Activated T-helper 1 cell treated with anti-CD3 and anti-CD28 coated beads, Interleukin-12 subunit alpha, Interleukin-12 subunit beta, Interleukin-2, Interleukin-4 antibody, amounts not matched to agents 30 ng/mL and 10 ng/mL and 1 ng/mL, durations not matched to agents 14 hours and 24 hours and 36 hours (primary cell): ENCODE results near the gene POLR1C. TPM values are rescaled to one million over a fixed set of nuclear protein-coding genes. Genes with fewer than 3 reads are reported as not detected.
"Not testable (repeated sequence)": the region's sequence is repeated elsewhere in the genome, so short reads cannot be mapped to it uniquely, and the experiment has no call there.

ENCODE experiments used
- DNase-seq: peaks from one replicate; pipeline ENCODE4 v3.0.0; 2021; ENCODE audit warnings: low spot score
- H3K27ac Mint-ChIP-seq: one replicate; pipeline ENCODE4 v1.8.0; 2021; ENCODE audit warnings: mild to moderate bottlenecking, mixed read lengths
- H3K27me3 Mint-ChIP-seq: one replicate; pipeline ENCODE4 v1.8.0; 2022; ENCODE audit warnings: mild to moderate bottlenecking, moderate library complexity, mixed read lengths; ENCODE audit not compliant: insufficient read depth
- H3K36me3 Mint-ChIP-seq: one replicate; pipeline ENCODE4 v1.8.0; 2021; ENCODE audit warnings: low read depth, mixed read lengths
- H3K4me1 Mint-ChIP-seq: one replicate; pipeline ENCODE4 v1.8.0; 2021; ENCODE audit warnings: low read depth, mixed read lengths
- H3K4me3 Mint-ChIP-seq: one replicate; pipeline ENCODE4 v1.8.0; 2021; ENCODE audit warnings: mild to moderate bottlenecking, moderate library complexity, mixed read lengths
- H3K9me3 Mint-ChIP-seq: one replicate; pipeline ENCODE4 v1.8.0; 2021; ENCODE audit warnings: mixed read lengths
- intact Hi-C: fragments of 100-400 bp; cut with micrococcal nuclease; formaldehyde crosslinking; loops from one replicate; pipeline ENCODE4 v1.15.1; 2024
- total RNA-seq: library from RNA; stranded (reverse); gene quantifications from 2 replicates; pipeline ENCODE4 v1.2.3, GENCODE V29; 2022

The POLR1C gene, protein sequence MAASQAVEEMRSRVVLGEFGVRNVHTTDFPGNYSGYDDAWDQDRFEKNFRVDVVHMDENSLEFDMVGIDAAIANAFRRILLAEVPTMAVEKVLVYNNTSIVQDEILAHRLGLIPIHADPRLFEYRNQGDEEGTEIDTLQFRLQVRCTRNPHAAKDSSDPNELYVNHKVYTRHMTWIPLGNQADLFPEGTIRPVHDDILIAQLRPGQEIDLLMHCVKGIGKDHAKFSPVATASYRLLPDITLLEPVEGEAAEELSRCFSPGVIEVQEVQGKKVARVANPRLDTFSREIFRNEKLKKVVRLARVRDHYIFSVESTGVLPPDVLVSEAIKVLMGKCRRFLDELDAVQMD
- total RNA-seq = 85.8 and 98.0 TPM in 2 replicates

- intact Hi-C loops = loop anchor here (1.0 to 5.0 kb wide), 11 partner anchors 40 to 1730 kb away; partner anchors contain the start of genes ABCC10, CUL7, GTPBP2 and KLHDC3
- DNase-seq = peak; percentile 95
- no peaks in the 10 kb centered on the region for H3K27me3 Mint-ChIP-seq
- H3K4me3 Mint-ChIP-seq = no peak within 1 kb of the TSS
- H3K9me3 Mint-ChIP-seq = no peaks in the 10 kb centered on the region
- H3K27ac Mint-ChIP-seq = no peak within 1 kb of the TSS
- H3K4me1 Mint-ChIP-seq = peaks cover 20% of the 10 kb centered on the region
- peaks cover 31% of the 10 kb centered on the region for H3K36me3 Mint-ChIP-seq
These were observed at the start of gene POLR1C, which contains the start of gene YIPF3 for GRCh38 chr6:43516697-43517504. Gene POLR1C, plus strand, starts transcription at chr6:43517089. Its CDS starts 21 bp downstream, at chr6:43517110. Gene YIPF3, minus strand, starts transcription at chr6:43516926. Its CDS starts 119 bp downstream, at chr6:43516807.

DNA sequence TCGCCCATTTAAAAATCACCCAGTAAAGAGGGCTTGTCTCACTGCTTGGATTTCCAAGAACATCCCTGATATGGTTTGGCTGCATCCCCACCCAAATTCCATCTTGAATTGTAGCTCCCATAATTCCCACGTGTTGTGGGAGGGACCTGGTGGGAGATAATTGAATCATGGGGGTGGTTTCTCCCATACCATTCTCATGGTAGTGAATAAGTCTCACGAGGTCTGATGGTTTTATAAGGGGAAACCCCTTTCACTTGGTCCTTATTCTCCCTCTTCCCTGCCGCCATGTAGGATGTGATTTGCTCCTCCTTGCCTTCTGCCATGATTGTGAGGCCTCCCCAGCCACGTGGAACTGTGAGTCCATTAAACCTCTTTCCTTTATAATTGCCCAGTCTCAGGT lies 49.6 kb upstream of the POLR1C start:
- peaks cover 23% of the 10 kb centered on the region for H3K27me3 Mint-ChIP-seq
- H3K4me3 Mint-ChIP-seq, H3K36me3 Mint-ChIP-seq, H3K27ac Mint-ChIP-seq, intact Hi-C loops, H3K9me3 Mint-ChIP-seq, DNase-seq, H3K4me1 Mint-ChIP-seq: not testable (repeated sequence)

DNA sequence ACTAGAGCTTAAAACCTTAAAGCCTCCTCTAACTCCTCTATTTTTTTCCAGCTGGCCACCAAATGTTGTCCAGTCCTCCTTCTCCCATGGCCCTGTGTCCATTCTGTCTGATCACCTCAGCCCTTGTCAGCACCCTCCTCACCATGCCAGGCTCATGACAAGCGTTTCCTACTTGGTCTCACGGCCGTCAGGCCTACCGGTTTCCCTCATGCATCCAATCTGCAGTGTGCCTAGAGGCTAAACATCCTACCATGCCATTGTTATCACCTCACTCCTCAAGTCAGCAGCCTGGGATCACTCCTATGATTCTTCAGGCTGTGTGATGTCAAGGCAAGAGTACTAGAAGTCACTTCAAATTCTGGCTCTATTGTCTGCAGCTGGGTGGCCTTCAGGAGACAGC lies 49.1 kb upstream of the POLR1C start:
- no peaks in the 10 kb centered on the region for H3K4me1 Mint-ChIP-seq
- no peak overlapping the region for H3K27ac Mint-ChIP-seq
- H3K27me3 Mint-ChIP-seq = peaks cover 19% of the 10 kb centered on the region
- no peak overlapping the region for H3K4me3 Mint-ChIP-seq
- intact Hi-C loops = no loop called here
- no peak for DNase-seq
- no peaks in the 10 kb centered on the region for H3K9me3 Mint-ChIP-seq
- H3K36me3 Mint-ChIP-seq = no peaks in the 10 kb centered on the region

- no peaks in the 10 kb centered on the region for H3K4me1 Mint-ChIP-seq
- intact Hi-C loops = no loop called here
These were observed 48.6 kb upstream of the POLR1C start for GRCh38 chr6:43468240-43468639.

DNA sequence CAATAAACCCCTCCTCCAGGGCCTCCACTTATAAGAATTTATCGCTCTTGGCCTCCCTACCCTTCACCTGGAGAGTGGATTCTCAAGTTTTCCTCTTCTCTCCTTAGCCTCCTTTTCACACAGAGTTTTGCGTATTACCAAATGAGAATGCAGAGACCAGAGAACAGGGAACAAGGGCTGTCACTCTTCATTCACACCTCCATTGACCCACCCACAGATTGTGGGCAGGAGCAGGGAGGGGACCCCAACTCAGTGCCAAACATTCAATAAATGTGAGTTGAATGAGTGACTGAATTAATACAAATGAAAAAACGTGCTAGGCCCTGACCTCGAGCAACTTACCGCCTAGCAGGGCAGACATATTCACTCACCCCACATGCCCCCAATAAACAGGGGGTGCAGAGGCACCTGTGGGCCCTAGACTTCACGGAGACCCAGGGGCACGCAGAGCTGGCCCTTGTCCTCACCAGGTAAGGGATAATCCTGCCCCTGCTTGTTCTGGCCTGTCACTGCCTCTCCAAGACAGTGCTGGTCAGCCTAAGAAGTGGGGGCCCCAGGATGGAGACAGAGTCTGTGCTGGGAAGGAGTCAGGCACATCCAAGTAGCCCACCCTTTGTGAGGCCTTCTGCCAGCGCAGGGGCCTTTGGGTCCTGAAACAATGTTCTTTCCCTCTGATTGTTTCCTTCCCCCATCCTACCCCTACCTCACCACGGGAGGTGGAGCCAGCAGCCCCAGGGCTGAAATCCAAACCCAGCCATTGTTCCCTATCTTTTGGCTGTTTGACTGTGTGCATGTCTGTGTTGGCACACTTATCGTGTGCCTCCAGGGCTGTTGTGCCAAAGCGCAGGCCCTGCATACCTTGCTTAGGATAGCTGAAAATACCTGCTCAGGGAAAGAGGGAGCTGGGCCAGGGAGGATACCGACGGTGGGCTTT lies 47.9 kb upstream of the POLR1C start:
- H3K4me3 Mint-ChIP-seq = no peak overlapping the region
- H3K27me3 Mint-ChIP-seq = peaks cover 11% of the 10 kb centered on the region
- no peaks in the 10 kb centered on the region for H3K36me3 Mint-ChIP-seq
- no peak overlapping the region for H3K27ac Mint-ChIP-seq
- no peaks in the 10 kb centered on the region for H3K4me1 Mint-ChIP-seq
- no peaks in the 10 kb centered on the region for H3K9me3 Mint-ChIP-seq
- DNase-seq = no peak
- intact Hi-C loops = no loop called here

More at GRCh38 chr6:43468240-43468639, 48.6 kb upstream of the POLR1C start:
- no peak for DNase-seq
- Mint-ChIP-seq H3K27me3 (peaks cover 16% of the 10 kb centered on the region), H3K4me3 (no peak overlapping the region), H3K9me3 (no peaks in the 10 kb centered on the region), H3K27ac (no peak overlapping the region), H3K36me3 (no peaks in the 10 kb centered on the region)

- intact Hi-C loops = no loop called here
- H3K27ac Mint-ChIP-seq = no peak overlapping the region
- no peak for DNase-seq
- H3K4me1 Mint-ChIP-seq = no peaks in the 10 kb centered on the region
- H3K4me3 Mint-ChIP-seq = no peak overlapping the region
- no peaks in the 10 kb centered on the region for H3K9me3 Mint-ChIP-seq
- peaks cover 9% of the 10 kb centered on the region for H3K27me3 Mint-ChIP-seq
- no peaks in the 10 kb centered on the region for H3K36me3 Mint-ChIP-seq
These were observed 46.9 kb upstream of the POLR1C start for GRCh38 chr6:43469947-43470346.

DNA sequence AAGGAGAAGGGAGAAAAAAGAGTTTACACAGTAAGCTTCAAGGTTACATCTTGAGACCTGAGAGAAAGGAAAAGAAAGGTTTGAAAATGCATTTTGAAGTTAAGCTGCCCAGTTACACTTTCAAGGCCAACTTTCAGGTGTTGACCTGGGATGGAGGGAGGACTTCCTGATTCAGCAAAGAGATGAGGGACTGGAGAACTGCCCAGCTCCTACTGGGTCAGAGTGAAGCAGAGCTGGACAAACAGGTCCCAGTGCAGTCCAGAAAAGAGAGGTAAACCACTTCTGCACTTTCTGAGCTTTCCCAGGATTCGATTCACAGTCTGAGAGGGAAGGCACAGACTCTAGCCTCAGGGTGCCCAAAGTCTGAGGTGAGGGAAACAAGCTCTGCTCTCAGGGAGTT lies 45.5 kb upstream of the POLR1C start:
- Mint-ChIP-seq H3K27me3 (peaks cover 7% of the 10 kb centered on the region), H3K36me3 (no peaks in the 10 kb centered on the region), H3K4me1 (no peaks in the 10 kb centered on the region), H3K9me3 (no peaks in the 10 kb centered on the region), H3K4me3 (no peak overlapping the region), H3K27ac (no peak overlapping the region)
- DNase-seq = no peak
- intact Hi-C loops = no loop called here

GRCh38 chr6:43472515-43472914 lies 44.4 kb upstream of the POLR1C start:
- DNase-seq = no peak
- H3K9me3 Mint-ChIP-seq = no peaks in the 10 kb centered on the region
- H3K4me1 Mint-ChIP-seq = peaks cover 10% of the 10 kb centered on the region
- H3K36me3 Mint-ChIP-seq = peaks cover 2% of the 10 kb centered on the region
- H3K4me3 Mint-ChIP-seq = no peak overlapping the region
- no peak overlapping the region for H3K27ac Mint-ChIP-seq
- H3K27me3 Mint-ChIP-seq = peaks cover 7% of the 10 kb centered on the region
- intact Hi-C loops = no loop called here

- intact Hi-C loops = loop anchor here (5.0 kb wide), 1 partner anchor 303 kb away; the partner anchor contains the start of gene SRF
- Mint-ChIP-seq H3K4me3 (no peak overlapping the region), H3K9me3 (no peaks in the 10 kb centered on the region), H3K27ac (no peak overlapping the region), H3K27me3 (peaks cover 5% of the 10 kb centered on the region), H3K4me1 (peaks cover 28% of the 10 kb centered on the region), H3K36me3 (peaks cover 2% of the 10 kb centered on the region)
- no peak for DNase-seq
These were observed 41.4 kb upstream of the POLR1C start for GRCh38 chr6:43475516-43475915.

DNA sequence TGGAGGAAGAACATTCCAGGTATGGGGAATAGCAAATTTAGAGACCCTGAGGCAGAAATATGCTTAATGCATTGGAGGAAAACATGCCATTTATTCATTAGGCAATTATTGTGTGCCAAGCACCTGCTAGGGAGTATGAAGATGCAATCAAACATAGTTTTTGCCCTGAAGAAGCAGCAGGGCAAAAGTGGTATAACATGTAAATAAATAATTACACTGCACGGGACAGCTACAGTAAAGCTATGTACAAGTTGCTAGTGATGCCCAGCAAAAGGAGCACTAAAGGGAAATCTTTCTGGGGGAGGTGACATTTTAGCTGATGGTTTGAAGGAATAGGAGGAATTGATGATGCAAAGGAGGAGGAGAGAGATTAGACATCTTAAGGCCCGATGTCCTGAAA lies 40.1 kb upstream of the POLR1C start:
- Mint-ChIP-seq H3K27ac (peak overlapping the region; percentile 79), H3K4me1 (peaks cover 31% of the 10 kb centered on the region), H3K27me3 (no peaks in the 10 kb centered on the region), H3K4me3 (peak overlapping the region; percentile 97), H3K9me3 (no peaks in the 10 kb centered on the region), H3K36me3 (peaks cover 4% of the 10 kb centered on the region)
- intact Hi-C loops = loop anchor here (1.0 to 5.0 kb wide), 12 partner anchors 21 to 418 kb away; partner anchors contain the start of genes ABCC10, DLK2, GTPBP2 and KLC4
- no peak for DNase-seq

GRCh38 chr6:43477235-43478007 lies 39.5 kb upstream of the POLR1C start, which contains the start of gene TJAP1:
Gene TJAP1, plus strand, starts transcription at chr6:43477570. Its CDS starts 21,432 bp downstream, at chr6:43499002.
- H3K27ac Mint-ChIP-seq = peak within 1 kb of the TSS; percentile 97
- no peaks in the 10 kb centered on the region for H3K27me3 Mint-ChIP-seq
- peaks cover 7% of the 10 kb centered on the region for H3K36me3 Mint-ChIP-seq
- peak within 1 kb of the TSS; percentile 97 for H3K4me3 Mint-ChIP-seq
- intact Hi-C loops = loop anchor here (1.0 to 5.0 kb wide), 12 partner anchors 22 to 419 kb away; partner anchors contain the start of genes ABCC10, DLK2, GTPBP2 and KLC4
- no peaks in the 10 kb centered on the region for H3K9me3 Mint-ChIP-seq
- H3K4me1 Mint-ChIP-seq = peaks cover 33% of the 10 kb centered on the region
- peak; percentile 94 for DNase-seq
